Thyroid gland (tissue), 4 donors: ENCODE results near the gene ZNF384.
"Not testable (repeated sequence)": the region's sequence is repeated elsewhere in the genome, so short reads cannot be mapped to it uniquely, and the experiment has no call there.

Experiments
- CTCF ChIP-seq, 6 experiments: fragments of 200-600 bp in 3 of 6; fragments of 450-650 bp in 3 of 6; sonication (generic) in 3 of 6; IDR thresholded peaks; one replicate each; pipeline ENCODE4 v1.5.1; 2016 to 2019; ENCODE audit warnings: antibody characterized with exemption in 6 of 6, mild to moderate bottlenecking in 2 of 6, inconsistent platforms in 1 of 6, moderate library complexity in 1 of 6
- POLR2A ChIP-seq, 2 donors: fragments of 450-650 bp; IDR thresholded peaks; one replicate each; pipeline ENCODE4 v1.6.1; 2017; ENCODE audit warnings: antibody characterized with exemption in 2 of 2, mild to moderate bottlenecking in 2 of 2, moderate library complexity in 1 of 2

GRCh38 chr12:6708351-6708750, 19.2 kb upstream of the ZNF384 start:
- not testable (repeated sequence) for TF ChIP-seq CTCF, POLR2A (IDR thresholded peaks at IDR 0.05)
